Uterus (tissue), 2 donors: ENCODE measurements around the gene CCDC188.

Experiments used
- POLR2A ChIP-seq, 2 donors: fragments of 450-650 bp; IDR thresholded peaks; one replicate each; pipeline ENCODE4 v1.6.1; 2016; ENCODE audit warnings: antibody characterized with exemption in 2 of 2, mild to moderate bottlenecking in 1 of 2, moderate library complexity in 1 of 2
- TF ChIP-seq, protein P1 (sequence below), 4 experiments: fragments of 200-600 bp in 2 of 4; fragments of 450-650 bp in 2 of 4; sonication (generic) in 2 of 4; IDR thresholded peaks; one replicate each; pipeline ENCODE4 v1.5.1; 2016 to 2019; ENCODE audit warnings: antibody characterized with exemption in 4 of 4, mild to moderate bottlenecking in 2 of 4, moderate library complexity in 1 of 4

DNA sequence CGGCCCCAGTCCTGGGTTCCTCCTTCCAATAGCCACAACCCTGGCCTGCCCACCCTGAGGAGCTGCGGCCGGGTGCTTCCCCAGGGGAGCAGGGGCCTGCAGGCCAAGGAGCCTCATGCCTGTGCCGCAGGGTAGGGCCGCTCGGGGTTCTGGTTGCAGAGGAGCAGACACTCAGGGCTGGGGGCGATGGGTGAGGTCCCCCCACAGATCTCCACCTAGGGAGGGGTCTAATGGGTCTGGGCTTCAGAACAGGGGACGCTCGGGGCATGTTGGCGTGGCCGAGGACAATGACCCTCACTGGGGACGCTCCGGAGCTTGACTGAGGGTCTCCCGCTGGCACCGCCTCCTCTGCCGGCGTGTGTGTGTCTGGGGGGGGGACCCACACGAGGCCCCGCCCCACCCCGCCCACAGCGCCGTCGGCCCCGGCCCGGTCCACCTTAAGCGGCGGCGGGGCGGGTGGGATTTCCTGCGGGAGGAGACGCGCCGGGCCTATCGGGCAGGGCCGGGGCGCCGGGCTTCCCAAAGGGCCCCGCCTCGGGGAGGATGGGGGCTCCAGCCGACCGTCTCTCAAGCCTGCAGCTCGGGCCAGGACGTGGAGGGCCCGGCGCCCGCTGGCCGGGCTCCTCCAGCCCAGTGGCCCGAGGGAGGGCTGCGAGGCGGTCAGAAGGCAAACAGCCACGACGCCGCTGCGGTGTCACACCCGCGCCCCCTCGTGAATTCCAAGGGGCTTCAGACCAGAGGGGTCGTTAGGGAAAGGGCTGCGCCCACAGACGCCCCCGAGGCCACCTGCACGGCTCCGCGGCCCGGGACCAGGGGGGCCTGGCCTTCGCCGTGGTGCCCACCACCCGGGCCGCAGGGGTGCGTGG is 19.9 kb downstream of the CCDC188 start:
- TF ChIP-seq POLR2A (IDR thresholded peaks at IDR 0.05), result peak in 1 of 2 donors; percentile 13
- TF ChIP-seq, protein P1, sequence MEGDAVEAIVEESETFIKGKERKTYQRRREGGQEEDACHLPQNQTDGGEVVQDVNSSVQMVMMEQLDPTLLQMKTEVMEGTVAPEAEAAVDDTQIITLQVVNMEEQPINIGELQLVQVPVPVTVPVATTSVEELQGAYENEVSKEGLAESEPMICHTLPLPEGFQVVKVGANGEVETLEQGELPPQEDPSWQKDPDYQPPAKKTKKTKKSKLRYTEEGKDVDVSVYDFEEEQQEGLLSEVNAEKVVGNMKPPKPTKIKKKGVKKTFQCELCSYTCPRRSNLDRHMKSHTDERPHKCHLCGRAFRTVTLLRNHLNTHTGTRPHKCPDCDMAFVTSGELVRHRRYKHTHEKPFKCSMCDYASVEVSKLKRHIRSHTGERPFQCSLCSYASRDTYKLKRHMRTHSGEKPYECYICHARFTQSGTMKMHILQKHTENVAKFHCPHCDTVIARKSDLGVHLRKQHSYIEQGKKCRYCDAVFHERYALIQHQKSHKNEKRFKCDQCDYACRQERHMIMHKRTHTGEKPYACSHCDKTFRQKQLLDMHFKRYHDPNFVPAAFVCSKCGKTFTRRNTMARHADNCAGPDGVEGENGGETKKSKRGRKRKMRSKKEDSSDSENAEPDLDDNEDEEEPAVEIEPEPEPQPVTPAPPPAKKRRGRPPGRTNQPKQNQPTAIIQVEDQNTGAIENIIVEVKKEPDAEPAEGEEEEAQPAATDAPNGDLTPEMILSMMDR (IDR thresholded peaks at IDR 0.05), result no peak
